ENCODE results near the gene EFCAB11.

Gene EFCAB11

DNA sequence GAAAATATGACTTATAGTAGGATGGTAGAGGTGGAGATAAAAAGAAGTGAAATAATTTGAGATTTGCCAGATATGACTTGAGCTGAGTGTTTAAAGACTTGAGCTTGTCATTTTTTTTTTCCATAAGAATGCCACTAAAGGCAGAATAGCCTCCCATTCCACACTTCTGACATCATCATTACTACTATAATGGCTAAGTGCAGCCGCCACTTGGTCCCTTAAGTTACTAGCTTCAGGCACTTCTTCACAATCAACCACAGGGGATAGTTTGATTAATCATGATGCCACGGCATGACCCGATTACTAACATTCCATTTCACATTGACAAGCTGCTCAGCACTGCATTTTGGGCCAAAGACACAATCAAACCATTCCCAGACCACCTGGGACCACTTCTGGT lies 127.9 kb downstream of the EFCAB11 start:
- TF ChIP-seq, protein P1, sequence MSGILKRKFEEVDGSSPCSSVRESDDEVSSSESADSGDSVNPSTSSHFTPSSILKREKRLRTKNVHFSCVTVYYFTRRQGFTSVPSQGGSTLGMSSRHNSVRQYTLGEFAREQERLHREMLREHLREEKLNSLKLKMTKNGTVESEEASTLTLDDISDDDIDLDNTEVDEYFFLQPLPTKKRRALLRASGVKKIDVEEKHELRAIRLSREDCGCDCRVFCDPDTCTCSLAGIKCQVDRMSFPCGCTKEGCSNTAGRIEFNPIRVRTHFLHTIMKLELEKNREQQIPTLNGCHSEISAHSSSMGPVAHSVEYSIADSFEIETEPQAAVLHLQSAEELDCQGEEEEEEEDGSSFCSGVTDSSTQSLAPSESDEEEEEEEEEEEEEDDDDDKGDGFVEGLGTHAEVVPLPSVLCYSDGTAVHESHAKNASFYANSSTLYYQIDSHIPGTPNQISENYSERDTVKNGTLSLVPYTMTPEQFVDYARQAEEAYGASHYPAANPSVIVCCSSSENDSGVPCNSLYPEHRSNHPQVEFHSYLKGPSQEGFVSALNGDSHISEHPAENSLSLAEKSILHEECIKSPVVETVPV (CRISPR knock-in tag; IDR thresholded peaks at IDR 0.05) = no peak
- TF ChIP-seq, protein P2, sequence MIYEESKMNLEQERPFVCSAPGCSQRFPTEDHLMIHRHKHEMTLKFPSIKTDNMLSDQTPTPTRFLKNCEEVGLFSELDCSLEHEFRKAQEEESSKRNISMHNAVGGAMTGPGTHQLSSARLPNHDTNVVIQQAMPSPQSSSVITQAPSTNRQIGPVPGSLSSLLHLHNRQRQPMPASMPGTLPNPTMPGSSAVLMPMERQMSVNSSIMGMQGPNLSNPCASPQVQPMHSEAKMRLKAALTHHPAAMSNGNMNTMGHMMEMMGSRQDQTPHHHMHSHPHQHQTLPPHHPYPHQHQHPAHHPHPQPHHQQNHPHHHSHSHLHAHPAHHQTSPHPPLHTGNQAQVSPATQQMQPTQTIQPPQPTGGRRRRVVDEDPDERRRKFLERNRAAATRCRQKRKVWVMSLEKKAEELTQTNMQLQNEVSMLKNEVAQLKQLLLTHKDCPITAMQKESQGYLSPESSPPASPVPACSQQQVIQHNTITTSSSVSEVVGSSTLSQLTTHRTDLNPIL (CRISPR knock-in tag; IDR thresholded peaks at IDR 0.05; ENCODE audit: low read depth) = peak; percentile 68; the same call in 1 of the 2 replicates
- TF ChIP-seq ISL1 (CRISPR knock-in tag; IDR thresholded peaks at IDR 0.05) = peak; percentile 95
- peak; percentile 71 for ATAC-seq

DNA sequence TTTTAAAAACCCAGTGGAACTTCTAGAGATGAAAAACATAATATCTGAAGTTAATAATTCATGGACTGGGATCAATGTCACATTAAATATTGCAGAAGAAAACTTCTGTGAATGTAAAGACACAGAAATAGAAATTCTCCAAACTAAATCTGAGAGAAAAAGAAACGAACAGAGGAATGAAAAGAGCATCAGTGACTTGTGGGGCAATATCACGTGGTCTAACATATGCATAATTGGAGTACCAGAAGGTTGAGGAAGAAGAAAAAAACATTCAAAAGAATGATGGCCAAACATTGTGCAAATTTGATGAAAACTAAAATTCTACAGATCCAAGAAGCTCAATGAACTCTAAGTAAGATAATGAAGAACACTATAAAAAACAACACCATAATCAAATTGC lies 130.8 kb downstream of the EFCAB11 start:
- TF ChIP-seq ESRRG (CRISPR knock-in tag; IDR thresholded peaks at IDR 0.05) = no peak
- no peak for TF ChIP-seq OSR1 (CRISPR knock-in tag; IDR thresholded peaks at IDR 0.05)
- TF ChIP-seq ARNTL (CRISPR knock-in tag; IDR thresholded peaks at IDR 0.05; ENCODE audit: borderline replicate concordance, low read depth) = no peak
- no peak for TF ChIP-seq TOX (CRISPR knock-in tag; IDR thresholded peaks at IDR 0.05; ENCODE audit: borderline replicate concordance)
- TF ChIP-seq ZFP3 (CRISPR knock-in tag; IDR thresholded peaks at IDR 0.05) = no peak
- no peak for TF ChIP-seq ISL1 (CRISPR knock-in tag; IDR thresholded peaks at IDR 0.05)
- TF ChIP-seq ZC3H10 (CRISPR knock-in tag; IDR thresholded peaks at IDR 0.05) = no peak
- TF ChIP-seq BACH2 (CRISPR knock-in tag; IDR thresholded peaks at IDR 0.05; ENCODE audit: borderline replicate concordance) = no peak
- no peak for TF ChIP-seq SNAI2 (CRISPR knock-in tag; IDR thresholded peaks at IDR 0.05)
- no peak for TF ChIP-seq TCF4 (CRISPR knock-in tag; IDR thresholded peaks at IDR 0.05; ENCODE audit: borderline replicate concordance)
- no peak for TF ChIP-seq POU6F1 (CRISPR knock-in tag; IDR thresholded peaks at IDR 0.05; ENCODE audit: borderline replicate concordance, low read depth)
- TF ChIP-seq, protein P1 (CRISPR knock-in tag; IDR thresholded peaks at IDR 0.05) = no peak
- TF ChIP-seq ZNF565 (CRISPR knock-in tag; conservative IDR thresholded peaks at IDR 0.05; ENCODE audit: low read depth) = no peak
- no peak for TF ChIP-seq PPARA (CRISPR knock-in tag; IDR thresholded peaks at IDR 0.05; ENCODE audit: borderline replicate concordance)
- TF ChIP-seq, protein P2 (CRISPR knock-in tag; IDR thresholded peaks at IDR 0.05; ENCODE audit: low read depth) = no peak
- no peak for TF ChIP-seq CSDC2 (CRISPR knock-in tag; IDR thresholded peaks at IDR 0.05)
- TF ChIP-seq ZNF70 (CRISPR knock-in tag; IDR thresholded peaks at IDR 0.05) = no peak
- ATAC-seq = no peak

GRCh38 chr14:89814126-89814525 lies 140.4 kb downstream of the EFCAB11 start:
- ATAC-seq = peak; percentile 68
- TF ChIP-seq ZNF70 (CRISPR knock-in tag; IDR thresholded peaks at IDR 0.05) = no peak
- TF ChIP-seq ARNTL (CRISPR knock-in tag; IDR thresholded peaks at IDR 0.05; ENCODE audit: borderline replicate concordance, low read depth) = no peak
- TF ChIP-seq ZFP3 (CRISPR knock-in tag; IDR thresholded peaks at IDR 0.05) = no peak
- TF ChIP-seq GLIS3 (CRISPR knock-in tag; IDR thresholded peaks at IDR 0.05) = no peak
- no peak for TF ChIP-seq ESRRG (CRISPR knock-in tag; IDR thresholded peaks at IDR 0.05)
- no peak for TF ChIP-seq ZFP30 (CRISPR knock-in tag; IDR thresholded peaks at IDR 0.05)
- TF ChIP-seq, protein P3, sequence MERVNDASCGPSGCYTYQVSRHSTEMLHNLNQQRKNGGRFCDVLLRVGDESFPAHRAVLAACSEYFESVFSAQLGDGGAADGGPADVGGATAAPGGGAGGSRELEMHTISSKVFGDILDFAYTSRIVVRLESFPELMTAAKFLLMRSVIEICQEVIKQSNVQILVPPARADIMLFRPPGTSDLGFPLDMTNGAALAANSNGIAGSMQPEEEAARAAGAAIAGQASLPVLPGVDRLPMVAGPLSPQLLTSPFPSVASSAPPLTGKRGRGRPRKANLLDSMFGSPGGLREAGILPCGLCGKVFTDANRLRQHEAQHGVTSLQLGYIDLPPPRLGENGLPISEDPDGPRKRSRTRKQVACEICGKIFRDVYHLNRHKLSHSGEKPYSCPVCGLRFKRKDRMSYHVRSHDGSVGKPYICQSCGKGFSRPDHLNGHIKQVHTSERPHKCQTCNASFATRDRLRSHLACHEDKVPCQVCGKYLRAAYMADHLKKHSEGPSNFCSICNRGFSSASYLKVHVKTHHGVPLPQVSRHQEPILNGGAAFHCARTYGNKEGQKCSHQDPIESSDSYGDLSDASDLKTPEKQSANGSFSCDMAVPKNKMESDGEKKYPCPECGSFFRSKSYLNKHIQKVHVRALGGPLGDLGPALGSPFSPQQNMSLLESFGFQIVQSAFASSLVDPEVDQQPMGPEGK (CRISPR knock-in tag; IDR thresholded peaks at IDR 0.05; ENCODE audit: borderline replicate concordance) = no peak
- no peak for TF ChIP-seq ZC3H10 (CRISPR knock-in tag; IDR thresholded peaks at IDR 0.05)
- no peak for TF ChIP-seq OSR1 (CRISPR knock-in tag; IDR thresholded peaks at IDR 0.05)
- TF ChIP-seq, protein P1 (CRISPR knock-in tag; IDR thresholded peaks at IDR 0.05) = no peak
- TF ChIP-seq, protein P2 (CRISPR knock-in tag; IDR thresholded peaks at IDR 0.05; ENCODE audit: low read depth) = no peak
- TF ChIP-seq POU6F1 (CRISPR knock-in tag; IDR thresholded peaks at IDR 0.05; ENCODE audit: borderline replicate concordance, low read depth) = no peak
- no peak for TF ChIP-seq ZNF8 (CRISPR knock-in tag; IDR thresholded peaks at IDR 0.05)
- TF ChIP-seq PPARA (CRISPR knock-in tag; IDR thresholded peaks at IDR 0.05; ENCODE audit: borderline replicate concordance) = no peak
- no peak for TF ChIP-seq CSDC2 (CRISPR knock-in tag; IDR thresholded peaks at IDR 0.05)
